Lower leg skin (tissue), 4 donors: Measurements from ENCODE around the gene GIGYF2. TPM values are rescaled to one million over a fixed set of nuclear protein-coding genes. Genes with fewer than 3 reads are reported as not detected.

Source experiments
- DNase-seq, 2 donors: peaks; one replicate each; pipeline ENCODE4 v3.0.0-alpha.2; 2019; ENCODE audit warnings: low spot score in 2 of 2
- H3K4me3 ChIP-seq: fragments of 200-600 bp; sonication (generic); 2 replicates; pipeline ENCODE4 v1.5.1; 2017; ENCODE audit warnings: mild to moderate bottlenecking, low read depth; ENCODE audit not compliant: poor library complexity, severe bottlenecking
- POLR2A ChIP-seq, 2 donors: fragments of 450-650 bp; IDR thresholded peaks; one replicate each; pipeline ENCODE4 v1.6.1; 2016 to 2017; ENCODE audit warnings: antibody characterized with exemption in 2 of 2, mild to moderate bottlenecking in 1 of 2, moderate library complexity in 1 of 2
- WGBS, 2 donors: methylation state at CpG; one replicate each; pipeline ENCODE4 v1.1.5; 2018; 5-methylcytosine and 5-hydroxymethylcytosine counted together
- intact Hi-C: fragments of 100-400 bp; cut with DNase I; formaldehyde crosslinking; loops from one replicate; pipeline ENCODE4 v1.15.0; 2023; ENCODE audit warnings: low total_unique reads
- total RNA-seq, 4 donors: library from RNA; depleted of rRNA; stranded (reverse); fragments of >200 nt; gene quantifications; one replicate each; pipeline ENCODE4 v1.1.0, GENCODE V29; 2016
- TF ChIP-seq, protein P1 (sequence below), 3 donors: fragments of 450-650 bp; IDR thresholded peaks; one replicate each; pipeline ENCODE4 v1.5.1; 2016; ENCODE audit warnings: antibody characterized with exemption in 3 of 3, mild to moderate bottlenecking in 3 of 3, moderate library complexity in 2 of 3

Gene GIGYF2
- total RNA-seq, 4 donors from 2014 or later = 57.7 to 78.4 (median 72.5) TPM

DNA sequence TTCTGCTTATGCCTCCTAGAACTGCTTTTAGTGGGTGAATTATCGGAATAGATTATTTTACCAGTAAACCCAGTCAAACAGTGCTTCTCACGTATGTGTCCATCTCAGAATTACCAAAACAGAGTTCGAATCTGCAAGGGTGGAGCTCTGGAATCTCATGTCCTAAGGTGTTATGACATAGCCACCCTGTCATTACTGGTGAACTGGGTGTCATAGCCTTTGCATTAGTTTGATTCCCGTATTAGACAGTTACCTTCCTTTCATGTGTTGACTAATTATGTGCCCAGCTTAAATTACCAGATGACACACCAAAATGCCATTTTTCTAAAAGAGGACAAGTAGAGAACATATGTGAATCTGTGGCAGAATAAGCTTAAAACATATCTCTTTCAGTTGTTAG lies 94.4 kb downstream of the GIGYF2 start:
- no peak overlapping the region for H3K4me3 ChIP-seq
- no peak for DNase-seq
- intact Hi-C loops = no loop called here
- no peak for TF ChIP-seq POLR2A (IDR thresholded peaks at IDR 0.05)
- TF ChIP-seq, protein P1, sequence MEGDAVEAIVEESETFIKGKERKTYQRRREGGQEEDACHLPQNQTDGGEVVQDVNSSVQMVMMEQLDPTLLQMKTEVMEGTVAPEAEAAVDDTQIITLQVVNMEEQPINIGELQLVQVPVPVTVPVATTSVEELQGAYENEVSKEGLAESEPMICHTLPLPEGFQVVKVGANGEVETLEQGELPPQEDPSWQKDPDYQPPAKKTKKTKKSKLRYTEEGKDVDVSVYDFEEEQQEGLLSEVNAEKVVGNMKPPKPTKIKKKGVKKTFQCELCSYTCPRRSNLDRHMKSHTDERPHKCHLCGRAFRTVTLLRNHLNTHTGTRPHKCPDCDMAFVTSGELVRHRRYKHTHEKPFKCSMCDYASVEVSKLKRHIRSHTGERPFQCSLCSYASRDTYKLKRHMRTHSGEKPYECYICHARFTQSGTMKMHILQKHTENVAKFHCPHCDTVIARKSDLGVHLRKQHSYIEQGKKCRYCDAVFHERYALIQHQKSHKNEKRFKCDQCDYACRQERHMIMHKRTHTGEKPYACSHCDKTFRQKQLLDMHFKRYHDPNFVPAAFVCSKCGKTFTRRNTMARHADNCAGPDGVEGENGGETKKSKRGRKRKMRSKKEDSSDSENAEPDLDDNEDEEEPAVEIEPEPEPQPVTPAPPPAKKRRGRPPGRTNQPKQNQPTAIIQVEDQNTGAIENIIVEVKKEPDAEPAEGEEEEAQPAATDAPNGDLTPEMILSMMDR (IDR thresholded peaks at IDR 0.05) = no peak
- 92 to 94% methylated on average over 4 of the region's 4 CpGs for WGBS, 2 donors

DNA sequence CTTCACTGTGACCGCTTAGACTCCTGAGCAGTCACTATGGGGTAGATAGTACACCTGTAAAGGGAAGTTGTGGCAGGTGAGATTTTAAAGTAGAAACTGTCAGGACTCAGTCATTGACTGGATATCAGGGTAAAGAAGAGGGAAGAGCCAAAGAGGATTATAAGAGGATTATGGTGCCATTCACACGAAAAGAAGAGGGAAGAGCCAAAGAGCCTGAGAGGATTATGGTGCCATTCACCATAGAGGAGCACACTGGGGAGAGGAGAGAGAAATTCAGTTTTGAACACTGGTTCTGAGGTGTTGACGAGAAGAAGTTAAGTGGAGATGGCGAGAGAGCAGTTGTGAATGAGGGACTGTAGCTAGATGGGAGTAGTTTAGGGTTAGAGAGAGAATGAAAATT lies 96.1 kb downstream of the GIGYF2 start:
- H3K4me3 ChIP-seq = no peak overlapping the region
- DNase-seq = no peak
- intact Hi-C loops = no loop called here
- 81 to 83% methylated on average over 4 of the region's 4 CpGs for WGBS, 2 donors
- no peak for TF ChIP-seq POLR2A (IDR thresholded peaks at IDR 0.05)
- TF ChIP-seq, protein P1 (IDR thresholded peaks at IDR 0.05) = no peak

DNA sequence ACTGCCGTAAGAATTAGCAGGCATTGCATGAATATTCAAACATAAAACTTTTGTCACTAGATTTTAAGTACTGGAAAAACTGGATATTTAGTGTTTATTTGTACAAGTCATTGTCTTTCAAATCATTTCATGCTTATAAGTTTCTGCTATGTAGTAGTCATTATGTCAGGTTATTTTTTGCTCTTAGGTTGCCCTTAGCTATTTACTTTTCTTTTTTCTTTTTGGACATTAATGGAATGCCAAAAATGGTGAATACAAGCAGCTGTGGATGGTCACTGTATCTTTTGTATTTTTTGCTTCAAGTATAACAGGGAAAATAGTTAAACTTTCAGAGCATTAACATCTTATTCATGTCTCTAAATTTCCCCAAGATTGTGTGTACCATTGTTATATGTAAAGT lies 97.8 kb downstream of the GIGYF2 start:
- no peak for TF ChIP-seq POLR2A (IDR thresholded peaks at IDR 0.05)
- TF ChIP-seq, protein P1 (IDR thresholded peaks at IDR 0.05) = no peak
- WGBS, 2 donors = 79 to 85% methylated on average over 1 of the region's 1 CpG
- DNase-seq = no peak
- intact Hi-C loops = no loop called here
- no peak overlapping the region for H3K4me3 ChIP-seq

DNA sequence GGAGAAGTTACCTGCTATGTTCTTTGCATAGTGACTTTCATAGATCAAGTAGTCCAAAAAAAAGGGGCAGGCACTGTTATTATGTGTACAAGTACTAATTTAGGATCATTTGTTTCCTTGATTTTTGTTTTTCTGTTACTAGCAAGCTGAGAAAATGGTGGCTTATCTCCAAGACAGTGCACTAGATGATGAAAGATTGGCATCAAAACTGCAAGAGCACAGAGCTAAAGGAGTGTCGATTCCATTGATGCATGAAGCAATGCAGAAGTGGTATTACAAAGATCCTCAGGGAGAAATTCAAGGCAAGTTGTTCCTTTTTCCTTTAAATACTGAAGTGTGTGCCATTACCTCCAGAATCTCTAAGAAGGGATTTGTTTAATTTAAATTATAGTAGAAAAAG lies 98.8 kb downstream of the GIGYF2 start:
- DNase-seq = no peak
- WGBS, 2 donors = 86 to 88% methylated on average over 1 of the region's 1 CpG
- intact Hi-C loops = no loop called here
- H3K4me3 ChIP-seq = no peak overlapping the region
- TF ChIP-seq POLR2A (IDR thresholded peaks at IDR 0.05) = no peak
- TF ChIP-seq, protein P1 (IDR thresholded peaks at IDR 0.05) = no peak

DNA sequence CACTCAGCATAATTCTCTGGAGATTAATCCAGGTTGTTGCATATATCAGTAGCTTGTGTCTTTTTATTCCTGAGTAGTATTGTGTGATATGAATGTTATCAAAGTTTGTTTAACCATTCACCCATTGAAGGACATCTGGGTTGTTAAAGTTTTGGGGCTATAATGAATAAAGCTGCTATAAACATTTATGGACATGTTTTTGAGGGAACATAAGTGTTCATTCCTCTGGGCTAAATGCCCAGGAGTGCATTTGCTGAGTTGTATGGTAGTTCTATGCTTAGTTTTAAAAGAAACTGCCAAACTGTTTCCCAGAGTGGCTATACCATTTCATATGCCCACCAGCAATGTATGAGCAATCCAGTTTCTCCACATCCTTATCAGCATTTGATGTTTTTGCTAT lies 101.1 kb downstream of the GIGYF2 start:
- H3K4me3 ChIP-seq = no peak overlapping the region
- intact Hi-C loops = no loop called here
- DNase-seq = no peak
- TF ChIP-seq POLR2A (IDR thresholded peaks at IDR 0.05) = no peak

DNA sequence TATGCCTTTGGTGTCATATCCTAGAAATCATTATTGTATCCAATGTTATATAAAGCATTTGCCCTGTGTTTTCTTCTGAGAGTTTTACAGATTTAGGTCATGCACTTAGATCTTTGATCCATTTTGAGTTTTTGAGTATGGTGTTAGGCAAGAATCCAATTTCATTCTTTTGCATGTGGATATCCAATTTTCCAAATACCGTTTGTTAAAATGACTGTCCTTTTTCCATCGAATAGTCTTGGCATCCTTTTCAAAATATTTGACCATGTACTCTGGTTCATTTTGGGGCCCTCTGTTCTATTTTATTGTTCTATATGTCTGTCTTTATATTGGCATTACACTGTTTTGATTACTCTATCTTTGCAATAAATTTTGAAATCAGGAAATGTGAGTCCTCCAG lies 103.0 kb downstream of the GIGYF2 start:
- no peak for DNase-seq
- TF ChIP-seq, protein P1 (IDR thresholded peaks at IDR 0.05) = no peak
- no peak for TF ChIP-seq POLR2A (IDR thresholded peaks at IDR 0.05)
- no peak overlapping the region for H3K4me3 ChIP-seq
- 83 to 94% methylated on average over 2 of the region's 2 CpGs for WGBS, 2 donors
- intact Hi-C loops = no loop called here
